Vagina (tissue), 2 donors: Measurements from ENCODE around the gene GAST. TPM values are rescaled to one million over a fixed set of nuclear protein-coding genes. Genes with fewer than 3 reads are reported as not detected.
"Not testable (repeated sequence)": the region's sequence is repeated elsewhere in the genome, so short reads cannot be mapped to it uniquely, and the experiment has no call there.

Source experiments
- DNase-seq, 2 donors: peaks; one replicate each; pipeline ENCODE4 v3.0.0-alpha.2; 2017; ENCODE audit errors: extremely low spot score in 2 of 2
- H3K27ac ChIP-seq: fragments of 200-600 bp; sonication (generic); one replicate; pipeline ENCODE4 v1.5.1; 2019
- H3K27me3 ChIP-seq: fragments of 200-600 bp; sonication (generic); one replicate; pipeline ENCODE4 v1.5.1; 2019
- H3K36me3 ChIP-seq, 2 donors: fragments of 200-600 bp; sonication (generic); one replicate each; pipeline ENCODE4 v1.5.1; 2017 to 2019
- H3K4me1 ChIP-seq: fragments of 200-600 bp; sonication (generic); one replicate; pipeline ENCODE4 v1.5.1; 2019
- H3K4me3 ChIP-seq, 2 donors: fragments of 200-600 bp; sonication (generic); 1 replicate in 1 of 2; 2 replicates in 1 of 2; pipeline ENCODE4 v1.5.1; 2016 to 2019
- H3K9me3 ChIP-seq: fragments of 200-600 bp; sonication (generic); one replicate; pipeline ENCODE4 v1.5.1; 2019
- CTCF ChIP-seq, 3 experiments: fragments of 450-650 bp in 2 of 3; fragments of 200-600 bp in 1 of 3; sonication (generic) in 1 of 3; IDR thresholded peaks; one replicate each; pipeline ENCODE4 v1.5.1; 2017 to 2019; ENCODE audit warnings: antibody characterized with exemption in 3 of 3, mild to moderate bottlenecking in 2 of 3, moderate library complexity in 2 of 3
- POLR2A ChIP-seq, 2 donors: fragments of 450-650 bp; IDR thresholded peaks; one replicate each; pipeline ENCODE4 v1.6.1; 2017; ENCODE audit warnings: antibody characterized with exemption in 2 of 2, mild to moderate bottlenecking in 2 of 2, moderate library complexity in 2 of 2
- POLR2AphosphoS5 ChIP-seq, 2 donors: sonication (generic); formaldehyde crosslinking; IDR thresholded peaks; one replicate each; pipeline ENCODE4 v1.9.0; 2017; ENCODE audit warnings: antibody characterized with exemption in 2 of 2, mild to moderate bottlenecking in 2 of 2, low read depth in 1 of 2; ENCODE audit not compliant: insufficient read depth in 1 of 2
- intact Hi-C: fragments of 100-400 bp; cut with DNase I; formaldehyde crosslinking; loops from one replicate; pipeline ENCODE4 v1.15.1; 2023
- total RNA-seq: library from RNA; depleted of rRNA; stranded (reverse); fragments of >200 nt; gene quantifications from one replicate; pipeline ENCODE4 v1.2.3, GENCODE V29; 2016

Gene GAST
- total RNA-seq, 1 donor from 2014 or later, result not detected

GRCh38 chr17:41695134-41695661 is 16.9 kb upstream of the GAST start:
- H3K27ac ChIP-seq, result peak overlapping the region; percentile 85
- peaks cover 6 to 49% of the 10 kb centered on the region in 2 donors for H3K36me3 ChIP-seq

GRCh38 chr17:41695954-41696757 is 16.0 kb upstream of the GAST start:
- intact Hi-C loops, result no loop called here
- H3K4me3 ChIP-seq, result no peak overlapping the region
- TF ChIP-seq CTCF (IDR thresholded peaks at IDR 0.05) (peak; percentile 25 to 69 (median 55)), POLR2A (IDR thresholded peaks at IDR 0.05) (no peak)
- peaks cover 2 to 39% of the 10 kb centered on the region in 2 donors for H3K36me3 ChIP-seq
- no peaks in the 10 kb centered on the region for H3K9me3 ChIP-seq
- peak overlapping the region; percentile 85 for H3K27ac ChIP-seq
- peaks cover 24% of the 10 kb centered on the region for H3K4me1 ChIP-seq
- no peaks in the 10 kb centered on the region for H3K27me3 ChIP-seq
- no peak for DNase-seq

More at GRCh38 chr17:41695134-41695661, 16.9 kb upstream of the GAST start:
- Histone ChIP-seq H3K27me3 (no peaks in the 10 kb centered on the region), H3K9me3 (no peaks in the 10 kb centered on the region), H3K4me3 (no peak overlapping the region), H3K4me1 (peaks cover 34% of the 10 kb centered on the region)
- intact Hi-C loops, result no loop called here
- TF ChIP-seq POLR2A (IDR thresholded peaks at IDR 0.05) (no peak), POLR2AphosphoS5 (IDR thresholded peaks at IDR 0.05; ENCODE audit: insufficient read depth in 1 of 2, low read depth in 1 of 2) (no peak), CTCF (IDR thresholded peaks at IDR 0.05) (no peak)
- no peak for DNase-seq

- Histone ChIP-seq H3K4me3 (no peak overlapping the region), H3K36me3 (peaks cover 0 to 27% of the 10 kb centered on the region in 2 donors), H3K9me3 (no peaks in the 10 kb centered on the region), H3K4me1 (peaks cover 17% of the 10 kb centered on the region), H3K27me3 (no peaks in the 10 kb centered on the region), H3K27ac (peak overlapping the region; percentile 85)
- peak in 1 of 2 donors; percentile 94 for TF ChIP-seq POLR2AphosphoS5 (IDR thresholded peaks at IDR 0.05; ENCODE audit: insufficient read depth in 1 of 2, low read depth in 1 of 2)
- no peak for TF ChIP-seq POLR2A (IDR thresholded peaks at IDR 0.05)
- TF ChIP-seq CTCF (IDR thresholded peaks at IDR 0.05), result no peak
- peak in 1 of 2 donors; percentile 96 for DNase-seq
- intact Hi-C loops, result no loop called here
These were observed 14.8 kb upstream of the GAST start for GRCh38 chr17:41697122-41697962.

GRCh38 chr17:41700843-41701242 is 11.3 kb upstream of the GAST start:
- H3K9me3 ChIP-seq, H3K27ac ChIP-seq, DNase-seq, H3K36me3 ChIP-seq, intact Hi-C loops, H3K4me3 ChIP-seq, H3K27me3 ChIP-seq: not testable (repeated sequence)
- peaks cover 12% of the 10 kb centered on the region for H3K4me1 ChIP-seq

- intact Hi-C loops, result no loop called here
These were observed 9.4 kb upstream of the GAST start for GRCh38 chr17:41702712-41703111.

More at GRCh38 chr17:41702712-41703111, 9.4 kb upstream of the GAST start:
- no peaks in the 10 kb centered on the region for H3K36me3 ChIP-seq
- DNase-seq, result no peak
- TF ChIP-seq CTCF (IDR thresholded peaks at IDR 0.05), result no peak
- TF ChIP-seq POLR2A (IDR thresholded peaks at IDR 0.05), result no peak
- TF ChIP-seq POLR2AphosphoS5 (IDR thresholded peaks at IDR 0.05; ENCODE audit: insufficient read depth in 1 of 2, low read depth in 1 of 2), result no peak
- no peak overlapping the region for H3K27ac ChIP-seq
- H3K4me1 ChIP-seq, result no peaks in the 10 kb centered on the region
- H3K27me3 ChIP-seq, result no peaks in the 10 kb centered on the region
- no peak overlapping the region for H3K4me3 ChIP-seq
- H3K9me3 ChIP-seq, result no peaks in the 10 kb centered on the region
